NCI-H1417 treated with DMSO at 0.1 percent for 48 hours (cell line): ENCODE measurements around the gene EPHB1.
"Not testable (repeated sequence)": the region's sequence is repeated elsewhere in the genome, so short reads cannot be mapped to it uniquely, and the experiment has no call there.

Experiments
- DNase-seq: peaks from one replicate; lab custom pipeline; 2025; lab: John Stamatoyannopoulos, UW

Gene EPHB1

GRCh38 chr3:135050536-135050935 lies 255.5 kb downstream of the EPHB1 start:
- no peak for DNase-seq

- no peak for DNase-seq
These were observed 256.4 kb downstream of the EPHB1 start for GRCh38 chr3:135051409-135051973.

DNA sequence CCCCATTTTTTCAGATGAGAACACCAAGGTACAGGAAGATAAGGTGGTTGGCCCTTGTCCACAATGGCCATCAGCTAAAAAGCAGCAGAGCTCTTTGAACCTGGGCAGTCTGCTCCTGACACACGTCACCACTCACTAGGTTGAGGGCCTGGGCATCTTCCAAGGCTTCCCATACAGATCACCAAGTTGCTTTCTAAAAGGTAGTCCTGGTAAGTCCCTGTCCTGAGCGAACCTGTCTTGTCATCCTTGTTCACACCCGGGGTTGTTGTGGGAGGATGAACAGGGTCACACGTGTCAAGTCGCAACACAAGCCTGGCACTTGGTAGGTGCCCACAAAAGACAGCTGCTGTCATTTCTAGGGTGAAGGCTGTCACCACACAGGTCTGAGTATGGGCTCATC lies 260.4 kb downstream of the EPHB1 start:
- DNase-seq = no peak

DNA sequence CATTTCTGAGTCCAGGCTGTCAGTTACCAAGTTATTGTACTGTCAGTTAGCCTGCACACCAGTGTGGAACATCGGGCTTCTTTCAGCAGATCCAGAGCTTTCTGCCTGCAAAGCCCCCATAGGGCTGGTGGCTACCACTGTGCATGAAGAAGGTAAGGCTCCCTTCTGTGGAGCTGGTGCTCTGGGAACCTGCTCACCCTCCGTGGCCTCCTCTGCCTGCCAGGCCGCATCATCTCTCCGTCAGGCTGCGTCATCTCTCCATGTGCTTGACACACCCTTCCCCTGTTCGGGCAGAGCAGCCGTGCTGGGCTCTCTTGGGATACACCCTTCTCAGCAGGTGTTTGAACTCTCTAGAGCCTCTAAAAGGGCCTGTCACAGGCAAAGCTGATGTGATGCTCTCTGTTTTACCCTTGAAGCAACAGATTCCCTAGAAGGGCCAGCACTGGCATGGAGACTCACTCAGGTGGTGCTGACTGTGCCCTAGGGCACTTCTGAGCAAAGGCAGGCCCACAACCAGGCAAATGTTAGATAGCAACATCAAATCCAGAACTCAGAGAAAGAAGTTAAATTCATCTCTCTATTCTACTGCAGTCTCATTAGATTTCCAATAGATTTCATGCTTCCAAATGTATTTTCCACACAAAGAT lies 261.1 kb downstream of the EPHB1 start:
- DNase-seq = no peak

DNA sequence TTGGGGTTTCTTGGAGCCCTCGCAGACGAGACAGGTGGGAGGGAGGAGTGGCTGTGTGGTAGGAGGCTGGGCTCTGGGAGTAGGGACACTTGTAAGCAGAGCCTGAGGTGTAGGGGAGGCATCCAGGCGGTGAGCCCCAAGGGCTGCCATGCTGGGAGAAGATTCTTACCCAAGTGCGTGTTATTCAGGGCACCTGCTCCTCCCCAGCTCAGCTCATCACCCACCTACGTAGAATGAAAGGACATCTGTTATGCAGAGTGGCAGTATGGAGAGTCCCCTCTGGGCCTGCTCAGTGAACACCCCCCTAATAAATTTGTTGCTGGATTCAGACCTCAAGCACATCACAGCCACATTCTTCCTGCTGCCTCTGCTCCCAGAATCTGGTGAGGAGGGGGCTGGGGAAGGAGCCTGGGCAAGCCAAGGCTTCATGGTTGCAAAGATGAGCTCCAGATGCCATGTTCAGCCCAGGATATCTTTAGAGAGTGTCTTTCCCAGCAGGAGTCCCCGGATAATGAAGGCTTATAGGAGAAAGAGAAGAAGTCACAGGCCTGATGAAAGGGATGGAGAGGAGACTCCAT lies 261.8 kb downstream of the EPHB1 start:
- no peak for DNase-seq

DNA sequence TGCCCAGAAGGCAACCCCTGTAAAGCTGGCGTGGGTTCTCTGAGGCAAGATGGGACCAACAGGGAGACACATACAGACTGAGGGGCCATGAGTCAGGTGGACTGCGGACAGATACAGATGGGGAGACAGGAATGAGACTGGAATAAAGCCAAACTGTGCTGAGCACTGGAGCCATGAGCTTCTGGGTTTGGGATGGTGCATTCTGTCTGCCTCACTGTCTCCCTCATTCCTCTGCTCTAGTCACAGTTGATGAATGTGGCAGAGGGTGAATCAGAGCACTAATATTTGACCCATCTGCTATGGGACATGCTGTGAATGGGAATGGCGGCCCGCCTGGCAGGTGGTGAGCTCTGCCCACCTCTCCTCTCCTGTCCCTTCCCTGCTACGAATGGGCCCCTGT lies 262.9 kb downstream of the EPHB1 start:
- no peak for DNase-seq

DNA sequence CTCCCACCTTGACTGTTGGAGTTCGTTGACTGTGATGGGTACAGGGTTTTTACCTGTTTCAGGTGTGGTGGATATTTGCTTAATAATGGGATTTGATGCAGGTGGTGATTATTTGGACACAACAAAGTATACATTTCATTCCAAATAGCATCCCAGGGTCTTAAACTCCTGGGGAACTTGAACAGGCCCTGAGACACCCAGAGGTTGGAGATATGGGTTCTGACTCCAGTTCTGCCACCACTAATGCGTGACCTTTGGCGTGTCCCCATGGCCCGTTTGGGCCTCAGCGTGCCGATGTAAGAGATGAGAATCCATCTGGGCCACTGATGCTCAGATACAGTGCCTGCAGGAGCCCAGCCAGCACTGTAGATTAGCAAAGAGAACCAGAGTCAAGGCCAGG lies 264.5 kb downstream of the EPHB1 start:
- no peak for DNase-seq

- not testable (repeated sequence) for DNase-seq
These were observed 272.0 kb downstream of the EPHB1 start for GRCh38 chr3:135066844-135067727.

DNA sequence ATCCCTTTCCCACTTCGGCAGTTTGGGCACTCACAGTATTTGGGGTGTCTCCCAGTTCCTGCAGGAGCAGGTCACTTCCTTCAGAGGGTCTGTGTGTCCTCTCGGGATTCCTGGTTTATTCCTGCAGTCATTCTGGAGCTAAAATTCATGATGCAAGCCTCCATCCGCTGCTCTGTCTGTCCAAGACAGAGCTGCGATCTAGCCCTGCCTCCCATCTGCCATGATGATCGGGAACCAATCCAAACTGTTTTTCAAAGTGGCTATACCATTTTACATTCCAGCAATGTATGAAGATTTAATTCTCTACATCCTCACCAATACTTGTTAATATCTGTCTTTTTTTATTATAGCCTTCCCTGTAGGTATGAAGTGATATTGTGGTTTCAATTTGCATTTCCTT lies 273.0 kb downstream of the EPHB1 start:
- no peak for DNase-seq

DNA sequence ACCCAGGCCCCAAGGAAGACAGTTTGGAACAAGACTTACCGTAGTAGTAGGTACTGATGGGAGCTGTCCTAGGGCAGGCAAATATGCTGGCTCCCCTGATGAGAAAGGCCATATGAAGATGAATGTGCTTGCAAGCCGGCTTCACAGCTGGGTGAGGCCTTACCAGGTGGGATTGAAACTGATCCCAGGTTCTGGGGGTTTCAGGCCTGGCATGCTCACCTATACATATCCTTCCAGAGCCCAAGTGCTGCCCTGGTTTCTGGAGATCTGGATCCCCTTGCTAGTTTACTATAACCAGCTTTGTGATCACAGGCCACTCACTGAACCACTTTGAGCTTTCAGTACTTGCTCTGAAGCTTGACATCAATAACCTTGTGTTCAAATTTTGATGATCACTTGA lies 274.3 kb downstream of the EPHB1 start:
- no peak for DNase-seq

- no peak for DNase-seq
These were observed 276.4 kb downstream of the EPHB1 start for GRCh38 chr3:135071483-135071882.

DNA sequence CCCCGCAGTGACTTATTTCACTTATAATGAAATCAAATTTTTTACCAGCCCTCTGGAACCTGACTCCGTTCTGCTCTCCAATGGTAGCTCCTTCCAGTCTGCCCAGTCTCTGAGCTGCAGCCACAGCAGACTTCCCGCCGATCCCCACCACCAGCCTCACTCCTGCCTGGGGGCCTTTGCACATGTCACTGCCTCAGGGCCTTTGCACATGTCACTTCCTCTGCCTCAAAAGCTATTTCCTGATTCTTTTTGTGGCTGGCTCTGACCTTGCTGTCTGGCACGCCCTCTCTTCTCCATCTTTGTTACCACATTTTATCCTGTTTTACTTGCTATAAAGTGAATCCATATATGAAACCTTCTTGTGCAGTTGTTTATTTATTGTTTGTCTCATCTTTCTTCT lies 277.4 kb downstream of the EPHB1 start:
- DNase-seq = no peak

DNA sequence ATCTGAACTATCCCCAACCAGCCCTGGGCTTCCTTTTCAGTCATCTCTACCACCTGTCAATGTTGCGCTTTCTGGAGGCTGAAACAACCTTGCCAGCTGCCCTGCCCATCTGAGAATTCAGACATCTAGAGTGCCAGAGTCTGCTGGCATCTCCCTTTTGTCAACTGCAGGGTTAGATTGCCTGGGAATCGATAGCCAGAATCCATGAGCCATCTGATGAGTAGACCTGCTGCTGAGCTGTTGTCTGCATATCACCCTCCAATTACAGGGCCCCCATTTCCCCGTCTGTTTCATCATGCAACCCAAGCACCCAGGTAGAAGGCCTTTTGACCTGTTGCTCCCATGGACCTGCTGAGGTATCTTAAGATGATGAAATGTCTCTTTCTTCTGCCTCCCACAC lies 280.1 kb downstream of the EPHB1 start:
- no peak for DNase-seq

- no peak for DNase-seq
These were observed 281.3 kb downstream of the EPHB1 start for GRCh38 chr3:135076341-135076740.

GRCh38 chr3:135077186-135077585 lies 282.1 kb downstream of the EPHB1 start:
- no peak for DNase-seq

DNA sequence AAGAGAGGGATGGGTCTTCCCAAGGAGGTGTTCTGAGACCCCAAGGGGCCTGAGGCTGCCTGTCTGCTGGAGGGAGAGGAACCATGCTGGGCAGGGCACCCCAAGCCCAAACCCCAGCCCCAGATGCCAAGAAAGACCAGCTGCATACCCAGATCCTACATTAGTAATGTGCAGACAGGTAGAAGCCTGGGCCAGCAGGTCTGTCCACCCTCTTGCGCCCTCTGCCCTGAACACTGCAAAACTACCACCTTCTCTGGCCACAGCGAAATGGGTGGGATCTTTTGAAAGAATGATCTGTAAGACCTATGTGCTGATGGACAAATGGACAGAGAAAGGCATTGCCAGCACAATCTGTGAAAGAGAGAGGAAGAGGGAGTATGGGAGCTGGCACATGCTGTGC lies 283.2 kb downstream of the EPHB1 start:
- no peak for DNase-seq

DNA sequence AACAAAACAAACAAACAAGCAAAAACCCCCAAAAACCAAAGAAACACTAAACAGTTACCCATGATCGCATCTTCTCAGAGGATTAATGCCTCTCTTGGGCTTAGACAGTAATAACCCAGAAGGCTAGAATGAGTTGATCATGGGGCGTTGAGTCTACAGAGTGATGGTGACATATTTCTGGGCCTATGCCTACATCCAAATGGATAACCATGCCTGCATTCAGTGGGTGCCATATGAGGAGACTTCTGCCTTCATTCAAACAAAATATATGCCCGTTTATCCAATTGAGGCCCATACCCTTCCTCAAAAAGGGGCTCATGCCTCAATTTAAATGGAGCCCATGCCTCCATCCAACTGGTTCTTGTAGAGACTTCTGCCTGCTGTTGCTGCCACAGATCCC lies 284.0 kb downstream of the EPHB1 start:
- DNase-seq = no peak

- no peak for DNase-seq
These were observed 286.4 kb downstream of the EPHB1 start for GRCh38 chr3:135081451-135081850.

GRCh38 chr3:135081856-135082434 lies 286.9 kb downstream of the EPHB1 start:
- no peak for DNase-seq

GRCh38 chr3:135082706-135083105 lies 287.6 kb downstream of the EPHB1 start:
- DNase-seq = no peak

DNA sequence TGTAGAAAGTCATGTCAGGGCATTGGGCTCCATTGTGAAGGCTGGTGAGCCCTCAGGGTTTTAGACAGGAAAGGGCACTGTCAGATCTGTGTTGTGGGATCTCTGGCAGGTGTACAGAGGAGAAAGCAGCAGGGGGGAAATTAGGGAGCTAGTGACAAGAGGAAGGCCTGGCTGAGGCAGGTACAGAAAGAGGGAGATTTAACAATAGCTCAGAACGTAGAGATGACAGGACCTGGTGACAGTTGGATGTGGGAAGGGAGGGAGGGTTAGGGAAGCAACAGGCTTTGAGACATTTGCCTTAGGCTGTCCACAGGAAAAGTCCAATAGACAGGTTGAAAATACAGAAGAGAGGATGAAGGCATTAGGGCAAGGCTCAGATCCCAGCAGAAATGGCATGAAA lies 288.1 kb downstream of the EPHB1 start:
- peak; percentile 64 for DNase-seq

DNA sequence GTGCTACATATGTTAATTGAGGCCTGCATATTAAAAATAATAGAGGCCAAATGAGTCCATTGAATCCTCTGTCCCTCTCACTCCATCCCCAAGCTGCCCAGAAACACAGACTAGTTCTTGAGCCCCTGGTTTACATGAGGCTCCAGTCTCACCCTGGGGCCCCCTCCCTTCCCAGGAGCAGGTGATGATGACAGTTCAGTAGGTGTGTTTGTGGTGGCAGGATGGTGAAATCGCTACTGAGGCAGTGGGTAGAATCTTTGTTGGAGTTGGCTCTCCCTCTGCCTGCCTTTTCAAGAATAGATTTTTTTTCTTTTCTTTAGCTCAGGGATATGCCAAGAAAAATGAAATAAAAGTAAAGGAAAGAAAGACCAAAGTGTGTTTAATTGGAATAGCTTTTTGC lies 288.7 kb downstream of the EPHB1 start:
- DNase-seq = no peak

DNA sequence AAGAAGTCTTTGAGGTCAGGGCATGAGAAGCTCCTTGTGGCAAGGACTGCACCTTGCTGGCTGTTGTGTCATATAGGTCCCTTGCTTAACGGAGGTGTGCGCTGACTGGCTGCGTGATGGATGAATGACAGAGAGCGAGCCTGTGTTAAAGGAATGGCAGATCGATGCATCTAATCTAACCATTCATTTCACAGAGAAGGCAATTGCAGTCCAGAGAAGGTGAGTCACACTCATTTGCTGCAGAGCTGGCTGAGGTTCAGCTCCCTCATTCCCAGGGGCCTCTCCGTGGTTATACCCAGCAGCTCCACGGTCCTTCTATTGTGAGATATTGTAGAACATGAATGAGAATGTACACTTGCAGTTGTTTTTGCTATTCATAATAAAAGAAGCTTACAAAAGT lies 289.3 kb downstream of the EPHB1 start:
- DNase-seq = no peak
